Epidermal melanocyte (primary cell): ENCODE results near the gene ITGB7.

ENCODE experiments used
- DNase-seq: peaks from one replicate; pipeline ENCODE4 v3.0.0; 2011; ENCODE audit warnings: low spot score; ENCODE audit not compliant: insufficient read length

ITGB7 gene

DNA sequence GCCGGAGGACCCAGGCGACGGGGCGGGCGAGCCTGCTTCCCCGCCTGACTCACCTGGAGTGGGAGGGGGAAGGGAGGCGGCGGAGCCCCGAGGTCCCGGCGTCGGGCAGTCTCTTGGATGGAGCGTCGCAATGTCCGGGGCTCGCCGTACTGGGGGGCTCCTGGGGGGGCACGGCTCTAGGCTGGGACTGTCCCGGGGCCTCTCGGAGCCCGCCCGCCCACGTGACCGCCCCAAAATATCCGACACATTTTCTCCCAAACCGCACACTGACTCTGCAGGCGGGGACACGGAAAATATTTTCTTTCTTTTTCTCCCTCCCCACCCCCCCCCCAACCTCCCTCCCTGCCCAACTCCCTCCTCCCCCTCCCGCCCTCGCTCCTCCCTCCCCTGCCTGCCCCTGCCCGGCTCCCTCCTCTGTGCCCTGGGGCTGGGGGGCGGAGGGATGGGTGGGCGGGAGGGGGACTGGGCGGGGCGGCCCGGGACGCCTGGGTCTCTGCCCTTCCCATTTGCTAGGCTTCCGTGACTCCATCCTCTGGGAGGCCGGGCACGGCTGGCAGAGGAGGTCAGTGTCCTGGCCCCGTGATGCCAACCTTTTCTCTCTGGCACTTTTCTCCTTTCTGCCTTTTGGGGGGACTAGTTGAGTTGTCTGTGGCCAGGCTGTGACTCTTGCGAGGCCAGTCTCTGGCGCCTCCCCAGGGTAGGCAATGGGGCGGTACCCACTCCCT lies 25.0 kb upstream of the ITGB7 start, which contains the start of gene RARG:
TSS of gene RARG (minus strand) at position 289 of the 725 bp plus-strand sequence. CDS start 4,664 bp downstream, outside the sequence.
- DNase-seq, result peak; percentile 83

DNA sequence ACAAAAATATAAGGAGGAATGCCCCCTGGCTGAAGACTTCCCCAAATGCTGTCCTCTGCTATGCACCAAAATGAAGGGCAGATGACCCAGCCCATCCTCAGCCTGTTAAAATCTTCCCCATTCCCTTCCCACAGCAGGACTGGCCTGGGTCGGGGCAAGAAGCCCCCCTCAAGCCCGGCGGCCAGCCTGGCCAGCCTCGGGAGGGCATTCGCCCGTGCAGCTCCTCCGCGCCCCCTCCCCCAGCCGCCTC lies 24.5 kb upstream of the ITGB7 start:
- DNase-seq, result no peak

DNA sequence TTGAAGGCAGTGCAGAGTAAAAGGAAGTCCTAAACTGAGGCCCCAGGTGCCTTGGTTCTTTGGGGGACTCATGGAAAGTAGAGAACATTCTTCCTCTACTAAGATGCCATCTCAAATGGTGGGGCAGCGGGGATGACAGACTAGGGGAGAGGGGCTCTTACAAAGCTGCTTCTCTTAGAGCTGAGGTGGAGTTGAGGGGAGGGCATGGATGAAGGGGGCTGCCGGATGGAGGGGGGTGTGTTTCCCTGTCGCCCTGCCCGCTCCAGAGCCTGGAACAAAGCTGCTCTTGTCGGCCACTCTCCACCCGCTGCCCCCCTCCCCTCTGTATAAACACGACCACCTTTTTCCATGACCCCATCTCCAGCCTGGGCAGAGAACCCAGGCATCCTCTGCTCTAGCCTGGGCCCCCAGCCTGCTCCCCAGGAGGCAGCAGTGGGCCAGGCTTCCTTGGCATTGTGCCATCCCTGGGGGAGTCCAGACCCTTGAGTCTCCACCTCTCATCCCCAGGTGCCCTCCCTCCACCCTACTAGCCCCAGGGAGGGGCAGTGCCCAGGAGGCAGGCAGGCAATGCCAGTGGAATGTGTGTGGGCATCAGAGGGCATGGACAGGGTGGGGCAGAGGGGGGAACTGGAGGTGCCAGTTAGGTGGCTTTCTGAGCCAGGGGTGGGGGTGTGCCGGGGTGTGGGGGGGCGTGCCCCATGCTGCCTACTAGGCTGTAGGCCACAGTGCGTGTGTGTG lies 23.2 kb upstream of the ITGB7 start:
- DNase-seq, result no peak

DNA sequence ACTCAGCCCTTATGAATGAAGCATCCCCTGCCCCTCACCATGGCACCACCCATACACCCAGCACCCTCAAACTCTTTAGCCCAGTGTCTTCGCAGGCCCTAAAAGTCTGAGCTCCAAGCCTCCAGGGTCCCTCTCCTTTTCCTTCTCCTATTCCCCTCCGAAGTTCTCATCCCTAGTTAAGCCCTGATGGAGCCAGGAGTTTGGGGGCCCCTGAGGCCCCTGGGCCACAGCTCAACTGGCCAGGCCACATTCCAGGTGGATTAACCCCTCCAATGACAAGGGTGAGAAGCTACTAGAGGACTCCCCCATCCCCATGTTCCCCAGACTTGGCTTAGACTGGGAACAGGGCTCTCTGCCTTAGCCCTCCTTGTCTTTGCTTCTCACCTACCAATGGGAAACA lies 22.4 kb upstream of the ITGB7 start:
- DNase-seq, result no peak

DNA sequence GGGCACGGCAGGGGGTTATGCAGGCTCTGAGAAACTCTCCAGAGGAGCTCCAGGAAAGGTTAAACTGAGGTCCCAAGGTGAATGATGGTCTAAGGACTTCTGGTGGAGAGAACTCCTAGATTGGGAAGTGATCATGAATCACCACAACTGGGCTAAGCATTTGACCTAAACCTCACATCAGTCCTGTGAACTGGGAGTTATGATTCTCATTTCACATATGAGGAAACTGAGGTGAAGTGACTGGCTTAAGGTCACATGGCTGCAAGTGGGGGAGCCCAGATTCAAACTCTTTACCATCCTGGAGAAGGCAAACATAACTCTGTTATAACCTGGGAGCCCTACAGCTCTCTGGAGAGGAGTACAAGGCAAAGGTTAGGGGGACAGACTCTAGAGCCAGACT lies 20.8 kb upstream of the ITGB7 start:
- DNase-seq, result no peak

DNA sequence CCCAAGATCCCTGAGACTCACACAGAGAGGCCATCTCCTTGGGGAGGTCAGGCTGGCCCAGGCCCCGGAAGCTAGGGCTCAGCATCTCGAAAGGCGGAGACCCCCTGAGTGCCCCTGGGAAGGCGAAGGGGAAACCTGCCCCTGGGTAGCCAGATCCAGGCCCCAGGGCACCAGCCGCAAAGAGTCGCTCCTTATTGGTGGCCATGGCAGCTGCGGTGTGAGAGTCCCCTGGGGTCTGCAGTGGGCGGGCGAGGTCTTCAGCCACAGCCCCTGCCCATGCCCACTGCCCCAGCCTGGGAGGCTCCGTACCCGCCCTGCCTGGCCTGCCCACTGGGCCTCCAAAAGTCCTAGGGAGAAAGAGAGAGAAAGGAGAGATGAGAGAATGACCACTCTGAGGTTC lies 20.3 kb upstream of the ITGB7 start:
- DNase-seq, result no peak

DNA sequence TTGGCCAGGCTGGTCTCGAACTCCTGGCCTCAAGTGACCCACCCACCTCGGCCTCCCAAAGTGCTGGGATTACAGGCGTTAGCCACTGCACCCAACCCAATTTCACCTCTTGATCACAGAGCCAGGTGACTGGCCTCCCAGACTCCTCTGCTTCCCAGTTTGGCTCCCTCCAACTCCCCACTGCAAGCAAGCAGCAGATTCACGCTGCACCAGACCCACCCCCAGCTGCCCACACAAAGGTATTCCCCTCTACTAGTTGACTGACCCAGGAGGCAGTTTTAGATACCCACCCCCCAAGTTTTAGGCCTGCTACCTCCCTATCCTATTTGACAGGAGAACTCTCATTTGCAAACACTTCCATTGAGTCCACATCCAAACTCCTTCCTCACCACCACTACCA lies 19.8 kb upstream of the ITGB7 start:
- no peak for DNase-seq

DNA sequence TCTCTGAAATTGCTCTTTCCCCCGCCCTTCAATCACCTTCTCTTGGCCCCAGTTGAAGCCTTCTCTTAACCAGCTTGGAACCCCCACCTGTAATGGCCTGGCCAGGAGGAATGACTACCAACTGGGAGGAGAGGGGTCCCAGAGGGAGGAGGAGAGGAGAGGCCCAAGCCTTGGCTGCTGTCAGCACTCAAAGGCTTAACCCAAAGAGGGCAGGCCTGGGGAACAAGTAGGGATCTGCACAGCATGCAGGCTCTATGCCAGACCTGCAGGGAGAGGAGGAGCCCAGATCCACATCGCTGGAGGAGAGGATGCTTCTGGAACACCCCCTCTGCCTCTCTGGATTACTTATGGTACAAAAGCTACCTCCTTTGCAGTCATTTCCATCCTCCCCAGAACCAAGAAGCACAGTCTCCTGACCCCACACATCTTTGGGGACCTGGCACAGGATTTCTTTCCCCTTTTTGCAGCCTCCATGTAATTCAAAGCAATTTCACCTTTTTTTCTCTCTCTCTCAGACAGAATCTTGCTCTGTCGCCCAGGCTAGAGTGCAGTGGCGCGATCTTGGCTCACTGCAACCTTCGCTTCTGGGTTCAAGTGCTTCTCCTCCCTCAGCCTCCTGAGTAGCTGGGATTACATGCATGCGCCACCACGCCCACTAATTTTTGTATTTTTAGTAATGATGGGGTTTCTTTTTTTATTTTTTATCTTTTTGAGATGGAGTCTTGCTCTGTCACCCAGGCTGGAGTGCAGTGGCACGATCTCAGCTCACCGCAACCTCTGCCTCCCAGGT lies 18.8 kb upstream of the ITGB7 start:
- DNase-seq, result no peak

DNA sequence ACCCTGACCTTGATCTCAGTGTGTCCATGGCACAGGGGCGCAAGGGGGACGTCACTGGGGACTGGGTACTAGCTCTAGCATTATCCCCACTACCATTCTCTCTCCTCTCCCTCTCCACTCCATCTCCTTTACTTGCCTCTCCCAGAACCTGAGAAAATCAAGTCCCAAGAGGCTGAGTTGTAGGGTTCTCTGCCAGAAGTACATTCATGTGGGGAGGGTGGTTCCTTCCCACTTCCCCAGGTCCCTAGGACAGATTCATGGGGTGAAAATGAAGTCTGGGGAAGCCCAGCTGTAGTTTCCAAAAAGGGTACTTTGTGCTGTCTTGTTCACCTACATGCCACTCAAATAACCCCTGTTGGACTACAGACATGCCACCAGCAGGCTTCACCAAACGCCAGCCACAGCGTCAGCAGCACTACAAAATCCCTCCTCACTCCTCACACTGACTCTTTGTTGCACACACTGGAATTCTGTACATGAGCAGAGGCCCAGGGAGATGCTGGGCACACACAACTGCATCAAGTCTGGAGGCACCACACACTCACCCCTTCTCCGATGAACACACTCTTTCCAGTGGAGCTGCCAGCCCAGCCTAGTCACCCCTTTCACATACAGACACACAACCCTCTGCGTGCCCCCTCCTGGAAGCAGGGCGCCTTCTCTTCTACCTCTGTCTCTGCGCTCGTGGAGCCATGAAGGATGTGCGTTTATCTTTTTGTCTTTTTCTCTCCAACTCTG lies 18.0 kb upstream of the ITGB7 start:
- no peak for DNase-seq

DNA sequence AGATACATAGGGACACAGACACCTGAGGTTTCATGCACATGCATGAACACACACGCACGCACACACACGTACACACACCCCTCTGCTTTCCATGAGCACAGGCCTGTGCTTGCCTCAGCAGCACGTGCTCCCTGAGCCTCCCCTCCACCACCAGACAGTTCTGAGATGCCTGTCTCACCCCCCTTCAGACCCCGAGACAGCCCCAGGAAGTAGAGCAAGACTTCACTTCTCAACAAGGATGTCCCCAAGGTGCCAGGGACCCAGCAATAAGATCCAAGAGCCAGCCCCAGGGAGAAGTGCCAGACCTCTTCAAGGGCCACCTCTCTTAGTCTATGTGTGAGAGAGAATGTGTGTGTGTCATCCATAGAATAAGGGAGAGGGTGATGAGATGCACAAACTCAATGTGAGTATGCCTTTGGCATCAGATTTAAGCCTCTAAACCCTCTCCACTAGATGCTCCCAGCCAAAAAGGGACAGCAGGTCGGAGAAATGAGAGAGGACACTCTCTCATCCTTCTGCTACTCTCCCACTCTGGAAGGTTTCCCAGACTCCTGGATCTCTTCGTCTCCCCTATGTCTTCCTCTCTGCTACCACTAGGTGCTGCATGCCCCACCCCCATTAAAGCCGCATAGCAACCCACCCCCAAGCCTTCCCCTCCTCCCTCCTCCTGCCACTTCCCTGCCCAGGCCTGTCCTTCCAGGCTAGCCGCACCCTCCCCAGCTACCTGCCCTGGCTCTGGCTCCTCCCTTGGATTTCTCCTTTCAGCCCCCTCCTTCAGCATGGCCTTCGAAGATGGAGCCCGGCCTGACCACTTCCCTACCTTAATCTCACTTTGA lies 17.2 kb upstream of the ITGB7 start:
- DNase-seq, result no peak

DNA sequence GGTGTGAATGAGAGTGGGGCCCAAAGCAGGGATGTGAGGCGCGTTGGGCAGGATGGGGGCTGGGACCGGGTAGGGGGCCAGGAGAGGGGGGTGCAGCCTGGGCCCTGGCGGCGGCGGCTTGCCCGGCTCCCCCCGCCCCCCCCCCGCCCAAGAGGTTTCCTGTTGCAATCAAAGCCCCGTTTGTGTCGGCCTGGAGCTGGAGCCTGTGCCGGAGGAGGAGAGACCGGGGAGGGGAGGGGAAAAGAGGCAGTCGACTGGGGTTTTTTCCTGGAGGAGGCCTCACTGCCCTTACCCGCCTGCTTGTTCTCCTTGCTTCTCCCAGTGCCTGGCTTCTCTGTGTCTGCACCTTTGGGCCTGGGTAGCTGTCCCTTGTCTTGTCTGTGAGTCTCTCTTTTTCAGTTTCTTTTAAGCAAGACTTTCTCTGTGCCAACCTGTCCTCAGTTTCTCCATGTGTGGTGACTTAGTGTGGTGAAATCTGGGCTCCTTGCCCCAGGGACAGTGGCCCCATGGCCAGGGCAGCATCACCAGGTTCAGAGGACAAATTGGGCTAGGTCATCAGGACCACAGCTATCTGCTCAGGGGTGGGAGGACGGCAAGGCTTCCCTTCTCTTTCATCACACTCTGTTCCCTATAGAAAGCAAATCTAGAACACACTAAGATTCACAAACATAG lies 16.5 kb upstream of the ITGB7 start:
- peak; percentile 90 for DNase-seq

DNA sequence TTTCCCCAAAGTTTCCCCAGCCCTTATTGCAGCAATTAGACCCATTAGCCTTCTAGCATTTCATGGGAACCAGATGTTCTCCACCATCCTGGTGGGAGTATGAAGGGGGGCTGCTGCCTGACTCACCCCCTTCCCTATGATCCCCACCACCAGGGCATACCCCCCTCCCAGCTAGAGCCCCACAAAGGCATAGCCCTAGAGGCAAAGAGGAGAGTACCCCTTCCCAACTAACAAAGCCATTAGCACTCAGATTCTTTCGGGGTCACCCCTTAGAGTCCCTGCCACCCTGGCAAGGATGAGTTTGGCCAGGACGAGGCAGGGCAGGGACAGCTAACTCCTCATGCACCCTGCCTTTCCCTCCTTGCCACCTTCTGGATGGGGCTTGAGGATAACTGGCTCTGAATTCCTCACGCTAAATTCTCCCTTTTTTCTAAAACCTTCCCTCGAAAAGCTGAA lies 15.8 kb upstream of the ITGB7 start:
- no peak for DNase-seq

DNA sequence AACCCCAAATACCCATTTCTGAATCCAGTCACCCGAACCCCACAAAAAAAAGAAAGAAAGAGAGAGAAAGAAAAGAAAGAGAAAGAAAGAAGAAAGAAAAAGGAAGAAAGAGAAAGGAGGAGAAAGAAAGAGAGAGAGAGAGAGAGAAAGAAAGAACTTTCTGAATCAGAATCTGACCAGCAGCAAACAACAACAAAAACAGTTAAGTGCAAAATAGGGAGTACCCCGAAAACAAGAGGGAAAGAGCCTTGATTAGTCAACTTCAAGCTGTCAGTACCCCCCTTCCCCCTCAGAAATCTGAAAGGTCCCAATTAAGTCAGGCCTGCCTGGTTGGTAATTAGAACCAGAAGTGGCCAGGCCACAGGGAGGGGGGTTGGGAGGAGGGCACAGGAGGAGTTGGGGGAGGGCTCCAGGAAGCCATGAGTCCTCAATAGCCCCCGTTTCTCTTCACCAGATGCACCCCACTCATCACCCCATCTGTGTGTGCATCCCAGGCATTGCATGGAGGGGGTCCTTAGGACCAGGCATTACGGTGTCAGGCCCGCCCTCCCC lies 15.2 kb upstream of the ITGB7 start:
- DNase-seq, result no peak

DNA sequence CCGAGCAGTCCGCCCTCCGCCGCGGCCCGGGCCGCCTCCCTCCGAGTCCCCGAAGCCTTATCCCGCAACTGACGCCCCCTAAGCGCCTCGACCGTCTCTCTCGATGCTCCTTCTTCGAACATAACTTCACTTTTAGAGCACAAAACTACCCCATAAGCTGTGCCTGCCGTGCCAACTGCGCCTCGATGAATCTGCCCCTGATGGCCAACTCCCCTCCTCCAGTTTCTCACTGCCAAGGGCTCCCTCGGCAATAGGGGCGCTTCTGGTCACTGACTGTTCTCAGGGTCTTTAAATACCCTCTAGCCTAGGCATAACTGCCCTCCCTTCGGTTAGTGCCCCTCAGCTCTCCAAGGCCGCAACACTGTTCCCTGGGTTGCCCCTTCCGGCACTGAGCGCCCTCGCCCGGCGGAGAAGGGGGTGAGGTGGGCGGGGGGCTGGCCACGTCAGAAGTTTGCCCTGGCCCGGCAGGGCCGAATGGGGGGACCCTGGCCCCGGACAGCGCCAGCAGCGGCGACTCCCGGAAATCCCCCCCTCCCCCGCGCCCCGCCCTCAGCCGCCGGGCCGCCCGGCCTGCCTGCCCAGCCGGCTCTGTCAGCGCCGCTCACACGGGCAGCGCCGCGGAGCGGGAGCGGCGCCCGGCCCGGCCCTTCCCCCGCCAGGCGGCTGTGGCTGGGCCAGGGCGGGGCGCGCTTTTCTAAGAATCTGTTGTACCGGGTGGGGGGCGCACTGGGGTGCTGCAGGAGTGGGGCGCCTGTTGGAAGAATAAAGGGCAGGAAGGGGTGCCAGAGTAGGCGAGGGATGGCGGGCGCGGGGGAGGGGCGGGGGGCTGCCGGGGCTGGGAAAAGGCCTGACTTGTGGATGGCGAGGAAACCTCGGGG lies 14.4 kb upstream of the ITGB7 start:
- no peak for DNase-seq

DNA sequence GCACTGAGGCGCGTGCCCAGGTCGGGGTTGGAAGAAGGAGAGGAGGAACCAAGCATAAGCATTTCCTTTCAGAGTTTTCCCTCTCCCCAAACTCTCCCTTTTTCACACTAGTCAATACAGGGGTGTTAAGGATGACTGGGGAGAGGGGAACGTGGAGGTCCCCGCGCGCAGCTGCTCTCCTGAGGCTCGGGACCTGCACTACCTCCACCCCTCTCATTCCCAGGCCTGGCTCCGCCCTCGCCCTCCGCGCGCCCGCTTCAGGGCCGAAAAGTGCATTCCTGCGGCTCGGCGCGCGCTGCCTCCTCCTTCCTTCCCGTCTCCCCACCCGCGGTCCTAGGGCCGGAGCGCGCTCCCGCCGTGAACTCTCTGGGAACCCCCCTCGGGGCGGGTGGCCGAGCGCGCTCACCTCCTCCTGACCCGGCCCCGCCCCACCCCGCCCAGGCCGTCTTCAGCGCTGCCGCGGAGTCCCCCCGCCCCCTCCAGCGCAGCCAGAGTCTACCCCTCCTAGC lies 13.7 kb upstream of the ITGB7 start:
- DNase-seq, result peak; percentile 97

DNA sequence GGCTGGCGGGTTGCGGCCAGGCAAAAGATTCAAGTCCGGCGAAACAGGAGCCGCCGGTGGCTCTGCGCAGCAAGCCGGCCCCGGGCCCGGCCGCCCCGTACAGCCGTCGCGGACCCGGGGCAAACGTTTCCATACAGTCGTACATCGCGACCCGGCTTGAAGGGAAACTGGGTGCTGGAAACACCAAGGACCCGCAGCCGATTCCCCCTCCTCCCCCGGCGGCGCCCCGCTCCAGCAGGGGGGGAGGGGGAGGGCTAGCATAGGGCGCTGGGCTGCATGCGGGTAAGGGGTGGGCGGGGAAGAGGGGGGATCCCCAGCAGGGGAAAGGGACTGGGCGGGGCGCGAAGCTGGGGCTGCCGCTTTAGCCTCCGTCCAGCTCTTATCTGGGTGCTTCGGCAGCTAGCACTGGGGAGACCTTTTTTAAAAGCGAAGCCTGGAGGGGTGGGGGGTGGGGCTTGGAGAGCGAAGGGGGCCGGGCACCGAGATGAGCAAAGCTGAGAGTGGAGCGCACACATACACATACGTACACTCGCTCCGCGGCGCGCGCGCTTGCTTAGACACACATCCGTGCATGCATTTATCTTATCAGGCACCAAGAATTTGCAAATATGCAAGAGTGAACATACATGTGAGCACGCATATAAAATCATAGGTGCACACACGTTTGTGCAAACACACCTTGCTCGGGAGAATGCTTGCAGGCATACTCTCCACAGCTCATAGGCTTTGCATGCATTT lies 13.1 kb upstream of the ITGB7 start:
- DNase-seq, result no peak

DNA sequence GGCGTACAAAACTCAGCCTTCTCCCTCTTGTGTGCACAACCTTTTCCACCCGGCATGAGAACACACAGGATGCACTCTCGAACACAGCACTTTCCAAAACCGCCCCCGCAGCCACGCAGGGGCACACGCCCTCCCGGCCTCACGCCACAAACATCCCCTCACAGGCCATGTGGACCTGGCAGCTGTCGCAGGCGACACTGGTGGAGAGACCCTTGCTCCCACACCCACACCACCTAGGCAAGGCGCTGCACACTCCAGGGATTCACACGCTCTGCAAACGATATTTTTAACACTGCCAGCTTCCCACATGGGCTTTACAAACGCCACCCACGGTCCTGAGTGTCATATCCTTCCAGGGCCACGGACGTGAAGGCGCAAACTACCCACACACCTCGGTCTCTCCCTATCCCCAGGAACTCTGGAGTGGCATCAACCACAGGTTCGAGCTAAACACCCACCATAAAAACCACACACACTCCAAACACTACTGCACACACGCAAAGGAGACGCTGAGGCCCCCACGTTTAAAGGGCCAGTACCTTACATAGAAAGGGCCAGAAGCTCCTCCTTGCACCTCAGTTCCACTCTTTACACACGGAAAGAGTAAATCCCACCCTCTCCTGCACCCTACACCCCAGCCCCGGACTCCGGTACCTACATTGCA lies 12.4 kb upstream of the ITGB7 start:
- no peak for DNase-seq
